HEK293 (cell line): ENCODE results near the gene SIAH2.

Source experiments
- CTCF ChIA-PET: fragments of 350-600 bp; formaldehyde crosslinking; extraction: SDS; loops from one replicate; lab custom pipeline; 2021; ENCODE audit warnings: antibody characterized with exemption; lab: Yijun Ruan, JAX
- POLR2A ChIA-PET: fragments of 300-600 bp; formaldehyde crosslinking; extraction: SDS; loops from one replicate; lab custom pipeline; 2020; ENCODE audit warnings: antibody characterized with exemption, inconsistent platforms; lab: Yijun Ruan, JAX
- H3K27ac ChIP-seq: fragments of 200-500 bp; sonication (Bioruptor generic); 2 replicates; pipeline ENCODE4 v1.5.1; 2014; ENCODE audit warnings: low read depth, low read length, control low read depth, inconsistent platforms; ENCODE audit errors: extremely low read depth
- H3K36me3 ChIP-seq, 2 experiments: fragments of 200-500 bp in 1 of 2; sonication (Bioruptor generic) in 1 of 2; 1 replicate in 1 of 2; 2 replicates in 1 of 2; pipeline ENCODE4 v1.5.1; 2014 to 2017; ENCODE audit warnings: inconsistent platforms in 2 of 2, low read length in 2 of 2; ENCODE audit not compliant: control insufficient read depth in 2 of 2, insufficient read depth in 1 of 2
- H3K4me1 ChIP-seq: fragments of 200-500 bp; sonication (Bioruptor generic); 2 replicates; pipeline ENCODE4 v1.5.1; 2014; ENCODE audit warnings: mild to moderate bottlenecking, low read length, inconsistent platforms; ENCODE audit not compliant: control insufficient read depth, insufficient read depth
- H3K4me3 ChIP-seq: 2 replicates; pipeline ENCODE4 v1.5.1; 2011; ENCODE audit warnings: low read depth, mild to moderate bottlenecking, control low read depth, low read length, moderate library complexity
- H3K9me3 ChIP-seq: fragments of 200-500 bp; sonication (Bioruptor generic); 2 replicates; pipeline ENCODE4 v1.5.1; 2014; ENCODE audit warnings: low read depth, low read length, inconsistent platforms; ENCODE audit not compliant: control insufficient read depth, insufficient read depth
- EGR2 ChIP-seq: fragments of 450-650 bp; formaldehyde crosslinking; IDR thresholded peaks from 2 replicates; pipeline ENCODE4 v1.5.1; 2016; ENCODE audit warnings: low read depth, missing biosample characterization, missing genetic modification characterization
- SETDB1 ChIP-seq: IDR thresholded peaks from one replicate; pipeline ENCODE4 v1.6.1; 2017; ENCODE audit warnings: mild to moderate bottlenecking, low read length, moderate library complexity, mixed read lengths; ENCODE audit not compliant: insufficient read length
- SP3 ChIP-seq: fragments of 450-650 bp; formaldehyde crosslinking; IDR thresholded peaks from 2 replicates; pipeline ENCODE4 v1.5.1; 2016; ENCODE audit warnings: missing biosample characterization, missing genetic modification characterization
- YY1 ChIP-seq: fragments of 450-650 bp; formaldehyde crosslinking; IDR thresholded peaks from 2 replicates; pipeline ENCODE4 v1.5.1; 2018; ENCODE audit warnings: missing biosample characterization, missing genetic modification characterization
- ZFHX2 ChIP-seq: fragments of 450-650 bp; formaldehyde crosslinking; conservative IDR thresholded peaks from 2 replicates; pipeline ENCODE4 v1.5.1; 2016; ENCODE audit warnings: missing biosample characterization, missing genetic modification characterization
- ZFP69B ChIP-seq: fragments of 450-650 bp; formaldehyde crosslinking; IDR thresholded peaks from 2 replicates; pipeline ENCODE4 v1.5.1; 2016; ENCODE audit warnings: missing biosample characterization, missing genetic modification characterization
- ZNF10 ChIP-seq: fragments of 450-650 bp; formaldehyde crosslinking; IDR thresholded peaks from 2 replicates; pipeline ENCODE4 v1.5.1; 2017; ENCODE audit warnings: missing biosample characterization, missing genetic modification characterization
- ZNF174 ChIP-seq: fragments of 450-650 bp; formaldehyde crosslinking; IDR thresholded peaks from 2 replicates; pipeline ENCODE4 v1.5.0; 2017; ENCODE audit warnings: missing biosample characterization, mild to moderate bottlenecking, missing genetic modification characterization
- ZNF24 ChIP-seq: fragments of 450-650 bp; formaldehyde crosslinking; IDR thresholded peaks from 2 replicates; pipeline ENCODE4 v1.5.1; 2016; ENCODE audit warnings: missing biosample characterization, missing genetic modification characterization
- ZNF366 ChIP-seq: fragments of 450-650 bp; formaldehyde crosslinking; conservative IDR thresholded peaks from 2 replicates; pipeline ENCODE4 v1.5.1; 2016; ENCODE audit warnings: missing biosample characterization, missing genetic modification characterization
- ZNF558 ChIP-seq: fragments of 450-650 bp; formaldehyde crosslinking; IDR thresholded peaks from 2 replicates; pipeline ENCODE4 v1.5.1; 2016; ENCODE audit warnings: missing biosample characterization, missing genetic modification characterization
- ZNF560 ChIP-seq: fragments of 450-650 bp; formaldehyde crosslinking; IDR thresholded peaks from 2 replicates; pipeline ENCODE4 v1.5.1; 2017; ENCODE audit warnings: missing biosample characterization, missing genetic modification characterization, borderline replicate concordance
- ZNF596 ChIP-seq: fragments of 450-650 bp; IDR thresholded peaks from 2 replicates; pipeline ENCODE4 v1.5.0; 2018; ENCODE audit warnings: missing biosample characterization, mild to moderate bottlenecking, missing genetic modification characterization, moderate library complexity
- TF ChIP-seq, protein P1 (sequence below): fragments of 450-650 bp; formaldehyde crosslinking; IDR thresholded peaks from 2 replicates; pipeline ENCODE4 v1.5.1; 2017; ENCODE audit warnings: missing biosample characterization, missing genetic modification characterization
- TF ChIP-seq, protein P2 (sequence below): fragments of 450-650 bp; formaldehyde crosslinking; conservative IDR thresholded peaks from 2 replicates; pipeline ENCODE4 v1.5.1; 2016; ENCODE audit warnings: low read depth, missing biosample characterization, missing genetic modification characterization
- TF ChIP-seq, protein P3 (sequence below): fragments of 450-650 bp; formaldehyde crosslinking; IDR thresholded peaks from 2 replicates; pipeline ENCODE4 v1.5.1; 2016; ENCODE audit warnings: missing biosample characterization, missing genetic modification characterization
- TF ChIP-seq, protein P4 (sequence below): fragments of 450-650 bp; formaldehyde crosslinking; conservative IDR thresholded peaks from 2 replicates; pipeline ENCODE4 v1.5.1; 2016; ENCODE audit warnings: low read depth, missing biosample characterization, missing genetic modification characterization
- TF ChIP-seq, protein P5 (sequence below): fragments of 450-650 bp; formaldehyde crosslinking; IDR thresholded peaks from 2 replicates; pipeline ENCODE4 v1.5.1; 2016; ENCODE audit warnings: missing biosample characterization, missing genetic modification characterization
- TF ChIP-seq, protein P6 (sequence below): fragments of 450-650 bp; formaldehyde crosslinking; IDR thresholded peaks from 2 replicates; pipeline ENCODE4 v1.5.1; 2017; ENCODE audit warnings: missing biosample characterization, missing genetic modification characterization

SIAH2 gene

DNA sequence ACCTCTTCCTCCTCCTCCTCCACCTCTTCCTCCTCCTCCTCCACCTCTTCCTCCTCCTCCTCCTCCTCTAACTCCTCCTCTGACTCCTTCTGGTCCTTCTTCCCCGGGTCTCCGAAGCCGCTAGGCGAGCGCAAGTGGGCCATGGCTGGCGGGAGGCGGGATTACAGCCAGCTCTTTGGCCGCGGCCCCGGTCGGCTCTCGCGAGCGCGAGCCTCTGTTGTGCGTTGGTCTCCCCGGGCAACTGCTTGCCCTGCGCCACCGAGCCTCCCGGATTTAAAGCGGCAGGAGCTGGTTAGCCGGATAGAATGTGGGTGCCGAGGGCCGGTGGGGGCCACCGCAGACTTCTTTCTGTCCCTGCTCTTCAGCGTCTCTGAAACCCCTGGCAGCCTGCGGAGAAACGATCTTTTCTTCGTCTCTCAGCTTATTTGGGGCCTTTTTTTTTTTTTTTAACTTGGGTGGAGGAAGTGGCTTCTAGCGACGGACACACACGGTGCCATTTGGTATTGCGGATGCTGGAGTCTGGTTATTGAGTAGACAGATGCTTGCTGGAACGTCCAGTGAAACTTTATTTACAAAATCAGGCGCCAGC, 59.1 kb downstream of the SIAH2 start, which contains the start of gene ERICH6:
ERICH6 (minus strand) TSS at position 165 of the 589 bp plus-strand sequence; CDS start at position 143, 22 bp downstream.
- POLR2A ChIA-PET, result interaction anchor here (0.6 to 1.1 kb wide), 7 partner anchors 67 to 386 kb away, joined by 3 to 12 read pairs (median 4); partner anchors contain the start of genes EIF2A, SELENOT and SERP1
- no peak within 1 kb of the TSS; the same call in 1 of the 2 replicates for H3K27ac ChIP-seq
- TF ChIP-seq, protein P1, sequence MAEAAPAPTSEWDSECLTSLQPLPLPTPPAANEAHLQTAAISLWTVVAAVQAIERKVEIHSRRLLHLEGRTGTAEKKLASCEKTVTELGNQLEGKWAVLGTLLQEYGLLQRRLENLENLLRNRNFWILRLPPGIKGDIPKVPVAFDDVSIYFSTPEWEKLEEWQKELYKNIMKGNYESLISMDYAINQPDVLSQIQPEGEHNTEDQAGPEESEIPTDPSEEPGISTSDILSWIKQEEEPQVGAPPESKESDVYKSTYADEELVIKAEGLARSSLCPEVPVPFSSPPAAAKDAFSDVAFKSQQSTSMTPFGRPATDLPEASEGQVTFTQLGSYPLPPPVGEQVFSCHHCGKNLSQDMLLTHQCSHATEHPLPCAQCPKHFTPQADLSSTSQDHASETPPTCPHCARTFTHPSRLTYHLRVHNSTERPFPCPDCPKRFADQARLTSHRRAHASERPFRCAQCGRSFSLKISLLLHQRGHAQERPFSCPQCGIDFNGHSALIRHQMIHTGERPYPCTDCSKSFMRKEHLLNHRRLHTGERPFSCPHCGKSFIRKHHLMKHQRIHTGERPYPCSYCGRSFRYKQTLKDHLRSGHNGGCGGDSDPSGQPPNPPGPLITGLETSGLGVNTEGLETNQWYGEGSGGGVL (tag by site-specific recombination), result peak; percentile 90
- TF ChIP-seq, protein P2, sequence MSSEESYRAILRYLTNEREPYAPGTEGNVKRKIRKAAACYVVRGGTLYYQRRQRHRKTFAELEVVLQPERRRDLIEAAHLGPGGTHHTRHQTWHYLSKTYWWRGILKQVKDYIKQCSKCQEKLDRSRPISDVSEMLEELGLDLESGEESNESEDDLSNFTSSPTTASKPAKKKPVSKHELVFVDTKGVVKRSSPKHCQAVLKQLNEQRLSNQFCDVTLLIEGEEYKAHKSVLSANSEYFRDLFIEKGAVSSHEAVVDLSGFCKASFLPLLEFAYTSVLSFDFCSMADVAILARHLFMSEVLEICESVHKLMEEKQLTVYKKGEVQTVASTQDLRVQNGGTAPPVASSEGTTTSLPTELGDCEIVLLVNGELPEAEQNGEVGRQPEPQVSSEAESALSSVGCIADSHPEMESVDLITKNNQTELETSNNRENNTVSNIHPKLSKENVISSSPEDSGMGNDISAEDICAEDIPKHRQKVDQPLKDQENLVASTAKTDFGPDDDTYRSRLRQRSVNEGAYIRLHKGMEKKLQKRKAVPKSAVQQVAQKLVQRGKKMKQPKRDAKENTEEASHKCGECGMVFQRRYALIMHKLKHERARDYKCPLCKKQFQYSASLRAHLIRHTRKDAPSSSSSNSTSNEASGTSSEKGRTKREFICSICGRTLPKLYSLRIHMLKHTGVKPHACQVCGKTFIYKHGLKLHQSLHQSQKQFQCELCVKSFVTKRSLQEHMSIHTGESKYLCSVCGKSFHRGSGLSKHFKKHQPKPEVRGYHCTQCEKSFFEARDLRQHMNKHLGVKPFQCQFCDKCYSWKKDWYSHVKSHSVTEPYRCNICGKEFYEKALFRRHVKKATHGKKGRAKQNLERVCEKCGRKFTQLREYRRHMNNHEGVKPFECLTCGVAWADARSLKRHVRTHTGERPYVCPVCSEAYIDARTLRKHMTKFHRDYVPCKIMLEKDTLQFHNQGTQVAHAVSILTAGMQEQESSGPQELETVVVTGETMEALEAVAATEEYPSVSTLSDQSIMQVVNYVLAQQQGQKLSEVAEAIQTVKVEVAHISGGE (tag by site-specific recombination), result peak; percentile 53
- TF ChIP-seq ZFP69B, result peak; percentile 99
- TF ChIP-seq ZNF24 (tag by site-specific recombination), result no peak
- TF ChIP-seq, protein P3, sequence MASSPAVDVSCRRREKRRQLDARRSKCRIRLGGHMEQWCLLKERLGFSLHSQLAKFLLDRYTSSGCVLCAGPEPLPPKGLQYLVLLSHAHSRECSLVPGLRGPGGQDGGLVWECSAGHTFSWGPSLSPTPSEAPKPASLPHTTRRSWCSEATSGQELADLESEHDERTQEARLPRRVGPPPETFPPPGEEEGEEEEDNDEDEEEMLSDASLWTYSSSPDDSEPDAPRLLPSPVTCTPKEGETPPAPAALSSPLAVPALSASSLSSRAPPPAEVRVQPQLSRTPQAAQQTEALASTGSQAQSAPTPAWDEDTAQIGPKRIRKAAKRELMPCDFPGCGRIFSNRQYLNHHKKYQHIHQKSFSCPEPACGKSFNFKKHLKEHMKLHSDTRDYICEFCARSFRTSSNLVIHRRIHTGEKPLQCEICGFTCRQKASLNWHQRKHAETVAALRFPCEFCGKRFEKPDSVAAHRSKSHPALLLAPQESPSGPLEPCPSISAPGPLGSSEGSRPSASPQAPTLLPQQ (tag by site-specific recombination), result peak; percentile 99
- TF ChIP-seq ZFHX2 (tag by site-specific recombination), result peak; percentile 93
- TF ChIP-seq YY1 (tag by site-specific recombination), result no peak
- TF ChIP-seq ZNF596 (tag by site-specific recombination), result no peak
- TF ChIP-seq SP3 (tag by site-specific recombination), result 0 out of 2 replicates have a peak, but pooled peaks have one; percentile 19
- TF ChIP-seq EGR2 (tag by site-specific recombination), result peak; percentile 94; the same call in 1 of the 2 replicates
- no peak for TF ChIP-seq ZNF10 (tag by site-specific recombination)
- TF ChIP-seq, protein P4, sequence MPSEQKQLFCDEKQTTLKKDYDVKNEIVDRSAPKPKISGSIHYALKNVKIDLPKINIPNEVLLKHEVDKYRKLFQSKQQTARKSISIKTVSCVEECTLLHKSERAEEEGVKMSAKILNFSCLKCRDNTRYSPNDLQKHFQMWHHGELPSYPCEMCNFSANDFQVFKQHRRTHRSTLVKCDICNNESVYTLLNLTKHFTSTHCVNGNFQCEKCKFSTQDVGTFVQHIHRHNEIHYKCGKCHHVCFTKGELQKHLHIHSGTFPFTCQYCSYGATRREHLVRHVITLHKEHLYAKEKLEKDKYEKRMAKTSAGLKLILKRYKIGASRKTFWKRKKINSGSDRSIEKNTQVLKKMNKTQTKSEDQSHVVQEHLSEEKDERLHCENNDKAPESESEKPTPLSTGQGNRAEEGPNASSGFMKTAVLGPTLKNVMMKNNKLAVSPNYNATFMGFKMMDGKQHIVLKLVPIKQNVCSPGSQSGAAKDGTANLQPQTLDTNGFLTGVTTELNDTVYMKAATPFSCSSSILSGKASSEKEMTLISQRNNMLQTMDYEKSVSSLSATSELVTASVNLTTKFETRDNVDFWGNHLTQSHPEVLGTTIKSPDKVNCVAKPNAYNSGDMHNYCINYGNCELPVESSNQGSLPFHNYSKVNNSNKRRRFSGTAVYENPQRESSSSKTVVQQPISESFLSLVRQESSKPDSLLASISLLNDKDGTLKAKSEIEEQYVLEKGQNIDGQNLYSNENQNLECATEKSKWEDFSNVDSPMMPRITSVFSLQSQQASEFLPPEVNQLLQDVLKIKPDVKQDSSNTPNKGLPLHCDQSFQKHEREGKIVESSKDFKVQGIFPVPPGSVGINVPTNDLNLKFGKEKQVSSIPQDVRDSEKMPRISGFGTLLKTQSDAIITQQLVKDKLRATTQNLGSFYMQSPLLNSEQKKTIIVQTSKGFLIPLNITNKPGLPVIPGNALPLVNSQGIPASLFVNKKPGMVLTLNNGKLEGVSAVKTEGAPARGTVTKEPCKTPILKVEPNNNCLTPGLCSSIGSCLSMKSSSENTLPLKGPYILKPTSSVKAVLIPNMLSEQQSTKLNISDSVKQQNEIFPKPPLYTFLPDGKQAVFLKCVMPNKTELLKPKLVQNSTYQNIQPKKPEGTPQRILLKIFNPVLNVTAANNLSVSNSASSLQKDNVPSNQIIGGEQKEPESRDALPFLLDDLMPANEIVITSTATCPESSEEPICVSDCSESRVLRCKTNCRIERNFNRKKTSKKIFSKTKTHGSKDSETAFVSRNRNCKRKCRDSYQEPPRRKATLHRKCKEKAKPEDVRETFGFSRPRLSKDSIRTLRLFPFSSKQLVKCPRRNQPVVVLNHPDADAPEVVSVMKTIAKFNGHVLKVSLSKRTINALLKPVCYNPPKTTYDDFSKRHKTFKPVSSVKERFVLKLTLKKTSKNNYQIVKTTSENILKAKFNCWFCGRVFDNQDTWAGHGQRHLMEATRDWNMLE, result no peak
- 0 out of 2 replicates have a peak, but pooled peaks have one; percentile 24 for TF ChIP-seq ZNF558 (tag by site-specific recombination)
- TF ChIP-seq, protein P5, sequence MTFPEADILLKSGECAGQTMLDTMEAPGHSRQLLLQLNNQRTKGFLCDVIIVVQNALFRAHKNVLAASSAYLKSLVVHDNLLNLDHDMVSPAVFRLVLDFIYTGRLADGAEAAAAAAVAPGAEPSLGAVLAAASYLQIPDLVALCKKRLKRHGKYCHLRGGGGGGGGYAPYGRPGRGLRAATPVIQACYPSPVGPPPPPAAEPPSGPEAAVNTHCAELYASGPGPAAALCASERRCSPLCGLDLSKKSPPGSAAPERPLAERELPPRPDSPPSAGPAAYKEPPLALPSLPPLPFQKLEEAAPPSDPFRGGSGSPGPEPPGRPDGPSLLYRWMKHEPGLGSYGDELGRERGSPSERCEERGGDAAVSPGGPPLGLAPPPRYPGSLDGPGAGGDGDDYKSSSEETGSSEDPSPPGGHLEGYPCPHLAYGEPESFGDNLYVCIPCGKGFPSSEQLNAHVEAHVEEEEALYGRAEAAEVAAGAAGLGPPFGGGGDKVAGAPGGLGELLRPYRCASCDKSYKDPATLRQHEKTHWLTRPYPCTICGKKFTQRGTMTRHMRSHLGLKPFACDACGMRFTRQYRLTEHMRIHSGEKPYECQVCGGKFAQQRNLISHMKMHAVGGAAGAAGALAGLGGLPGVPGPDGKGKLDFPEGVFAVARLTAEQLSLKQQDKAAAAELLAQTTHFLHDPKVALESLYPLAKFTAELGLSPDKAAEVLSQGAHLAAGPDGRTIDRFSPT (tag by site-specific recombination), result peak; percentile 65; the same call in 1 of the 2 replicates
- peak; percentile 6 for TF ChIP-seq SETDB1
- TF ChIP-seq ZNF174, result no peak
- TF ChIP-seq, protein P6, sequence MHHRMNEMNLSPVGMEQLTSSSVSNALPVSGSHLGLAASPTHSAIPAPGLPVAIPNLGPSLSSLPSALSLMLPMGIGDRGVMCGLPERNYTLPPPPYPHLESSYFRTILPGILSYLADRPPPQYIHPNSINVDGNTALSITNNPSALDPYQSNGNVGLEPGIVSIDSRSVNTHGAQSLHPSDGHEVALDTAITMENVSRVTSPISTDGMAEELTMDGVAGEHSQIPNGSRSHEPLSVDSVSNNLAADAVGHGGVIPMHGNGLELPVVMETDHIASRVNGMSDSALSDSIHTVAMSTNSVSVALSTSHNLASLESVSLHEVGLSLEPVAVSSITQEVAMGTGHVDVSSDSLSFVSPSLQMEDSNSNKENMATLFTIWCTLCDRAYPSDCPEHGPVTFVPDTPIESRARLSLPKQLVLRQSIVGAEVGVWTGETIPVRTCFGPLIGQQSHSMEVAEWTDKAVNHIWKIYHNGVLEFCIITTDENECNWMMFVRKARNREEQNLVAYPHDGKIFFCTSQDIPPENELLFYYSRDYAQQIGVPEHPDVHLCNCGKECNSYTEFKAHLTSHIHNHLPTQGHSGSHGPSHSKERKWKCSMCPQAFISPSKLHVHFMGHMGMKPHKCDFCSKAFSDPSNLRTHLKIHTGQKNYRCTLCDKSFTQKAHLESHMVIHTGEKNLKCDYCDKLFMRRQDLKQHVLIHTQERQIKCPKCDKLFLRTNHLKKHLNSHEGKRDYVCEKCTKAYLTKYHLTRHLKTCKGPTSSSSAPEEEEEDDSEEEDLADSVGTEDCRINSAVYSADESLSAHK (tag by site-specific recombination), result no peak
- no peak for TF ChIP-seq ZNF560 (tag by site-specific recombination)
- peak; percentile 72 for TF ChIP-seq ZNF366 (tag by site-specific recombination)

More for the DNA sequence above, 59.1 kb downstream of the SIAH2 start, which contains the start of gene ERICH6:
- Histone ChIP-seq H3K4me3 (peak within 1 kb of the TSS; percentile 62), H3K36me3 (peaks cover 0 to 4% of the 10 kb centered on the region in 2 experiments; a peak in 1 of 3 replicates), H3K4me1 (no peaks in the 10 kb centered on the region), H3K9me3 (no peaks in the 10 kb centered on the region)
- CTCF ChIA-PET, result interaction anchor here (0.6 to 1.2 kb wide), 4 partner anchors 18 to 248 kb away, joined by 3 to 6 read pairs (median 3); no protein-coding TSS in a partner anchor
